Measurements from ENCODE around the gene GIT1.
A peak's percentile ranks its signal among the peaks of the same experiment; 100 is the strongest.

Gene GIT1

DNA sequence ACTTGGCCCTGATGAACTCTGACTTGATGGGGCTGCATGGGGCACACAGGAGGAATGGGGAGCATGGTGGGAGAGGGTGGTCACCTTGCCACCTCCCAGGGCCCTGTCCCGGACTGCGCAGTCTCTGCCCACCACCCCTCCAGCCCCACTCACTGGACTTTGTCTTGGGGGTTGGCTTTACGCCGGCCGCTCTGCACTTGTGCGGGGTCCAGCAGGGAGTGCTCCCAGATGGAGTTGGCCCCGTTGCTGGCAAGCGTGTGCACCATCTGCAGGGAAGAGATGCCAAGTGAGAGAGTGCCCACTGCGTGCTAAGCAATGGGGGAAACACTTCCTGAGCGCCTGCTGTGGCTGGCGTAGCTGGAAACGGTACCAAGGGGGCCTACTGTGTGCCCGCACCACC is 6.7 kb downstream of the GIT1 start:
- DNase-seq (ENCODE audit: low spot score in 2 of 2) = no peak
- Mint-ChIP-seq H3K4me1 (peaks cover 29% of the 10 kb centered on the region), H3K27me3 (no peaks in the 10 kb centered on the region), H3K27ac (no peak overlapping the region), H3K9me3 (no peaks in the 10 kb centered on the region), H3K36me3 (peaks cover 10% of the 10 kb centered on the region), H3K4me3 (no peak overlapping the region)
- no peak for ATAC-seq (ENCODE audit: low read depth)

DNA sequence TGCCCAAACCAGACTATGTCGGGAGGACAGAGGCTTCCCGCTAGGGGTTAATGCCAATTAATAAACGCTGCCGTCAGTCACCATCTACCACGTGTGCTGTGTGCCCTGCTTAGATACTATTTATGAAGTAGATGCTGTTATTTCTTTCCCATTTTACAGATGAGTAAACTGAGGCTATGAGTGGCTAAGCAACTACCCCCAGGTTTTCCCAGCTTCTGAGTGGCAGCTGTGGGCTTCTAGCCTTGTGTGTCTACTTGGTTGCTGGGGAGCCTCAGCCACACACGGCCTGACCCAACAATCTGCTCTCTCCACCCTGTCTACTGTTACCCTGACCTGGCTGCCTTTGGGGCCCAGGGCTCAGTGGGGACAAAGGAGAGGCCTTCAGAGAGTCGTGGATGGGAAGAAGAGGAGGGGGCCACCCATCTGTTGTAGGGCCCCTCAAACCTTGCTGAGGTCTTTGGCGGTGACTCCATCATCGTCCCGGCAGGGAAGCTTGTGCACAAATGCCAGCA is 7.1 kb downstream of the GIT1 start:
- Mint-ChIP-seq H3K27me3 (no peaks in the 10 kb centered on the region), H3K36me3 (peaks cover 10% of the 10 kb centered on the region), H3K4me1 (peaks cover 27% of the 10 kb centered on the region), H3K4me3 (no peak overlapping the region), H3K27ac (no peak overlapping the region), H3K9me3 (no peaks in the 10 kb centered on the region)
- DNase-seq (ENCODE audit: low spot score in 2 of 2) (no peak), ATAC-seq (ENCODE audit: low read depth) (no peak)

DNA sequence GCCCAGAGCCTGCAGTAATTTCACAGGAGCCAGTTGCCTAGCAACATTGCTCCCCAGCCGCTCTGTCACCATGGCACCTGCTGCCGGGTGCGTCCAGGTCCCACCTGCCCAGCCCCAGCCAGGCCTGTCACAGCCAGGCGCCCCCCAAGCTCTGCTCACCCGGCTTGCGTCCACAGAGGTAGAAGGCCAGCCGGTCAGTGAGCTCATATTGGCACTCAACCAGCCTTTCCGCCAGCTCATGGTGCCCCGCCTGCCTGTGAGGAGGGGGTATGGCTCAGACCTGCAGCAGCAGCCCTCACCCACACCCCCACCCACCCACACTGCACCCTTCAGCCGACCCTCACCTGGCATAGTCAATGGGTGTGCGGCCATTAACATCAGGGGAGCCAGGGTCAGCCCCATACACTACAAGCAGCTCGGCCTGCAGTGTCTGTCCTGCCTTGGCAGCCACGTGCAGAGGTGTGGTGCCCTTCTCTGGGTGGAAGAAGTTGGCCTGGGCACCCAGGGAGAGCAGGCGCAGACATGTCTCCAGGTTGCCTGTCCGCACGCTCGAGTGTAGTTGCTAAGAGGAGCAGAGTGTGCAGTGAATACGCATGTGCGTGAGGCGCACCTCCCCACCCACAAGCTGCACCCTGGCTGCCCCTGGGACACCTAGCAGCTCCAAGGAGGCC is 7.7 kb downstream of the GIT1 start:
- H3K27me3 Mint-ChIP-seq = no peaks in the 10 kb centered on the region
- no peak for DNase-seq (ENCODE audit: low spot score in 2 of 2)
- no peaks in the 10 kb centered on the region for H3K9me3 Mint-ChIP-seq
- ATAC-seq (ENCODE audit: low read depth) = no peak
- H3K4me1 Mint-ChIP-seq = peaks cover 26% of the 10 kb centered on the region
- no peak overlapping the region for H3K4me3 Mint-ChIP-seq
- H3K27ac Mint-ChIP-seq = no peak overlapping the region
- peaks cover 10% of the 10 kb centered on the region for H3K36me3 Mint-ChIP-seq

DNA sequence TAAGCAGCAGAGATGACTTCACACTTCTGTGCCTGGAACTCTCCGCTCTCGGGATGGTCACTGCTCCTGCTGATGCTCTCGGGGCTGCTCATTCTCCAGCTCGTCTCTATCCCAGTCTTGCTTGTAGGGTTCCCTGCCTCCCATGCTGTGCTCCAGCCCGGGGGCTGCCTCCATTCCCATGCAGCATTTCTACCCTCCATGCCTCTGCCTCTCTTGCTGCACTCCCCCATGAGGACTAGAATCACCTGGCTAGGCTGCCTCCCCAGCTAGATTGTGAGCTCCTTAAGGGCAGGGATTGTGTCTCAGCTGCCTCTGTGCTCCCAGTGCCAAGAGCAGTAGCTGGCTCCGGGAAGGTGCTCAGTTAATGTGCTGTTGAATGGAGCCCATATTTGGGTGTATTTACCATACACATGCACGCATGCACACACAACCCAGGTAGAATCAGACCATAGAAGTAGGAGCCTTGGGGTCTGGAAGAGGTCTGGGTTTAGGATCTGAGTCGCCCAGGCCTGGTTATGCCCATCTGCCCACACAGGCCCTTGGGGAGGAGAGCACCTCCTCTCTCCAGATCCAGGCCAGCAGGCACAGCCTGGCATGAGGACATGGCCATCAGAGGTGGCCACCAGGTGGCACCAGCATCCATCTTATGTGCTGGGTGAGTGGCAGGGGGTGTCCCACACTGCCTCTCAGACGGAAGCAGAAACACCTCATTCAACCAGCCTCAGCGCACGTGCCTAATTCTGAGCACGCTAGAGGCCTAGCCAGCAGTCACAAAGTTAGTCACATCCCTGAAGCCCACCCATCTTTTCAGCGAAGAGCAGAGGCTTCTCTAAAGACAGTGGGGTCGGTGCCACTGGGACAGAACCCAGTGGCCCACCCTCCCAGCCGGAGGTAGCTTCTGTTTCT is 9.3 kb downstream of the GIT1 start:
- no peaks in the 10 kb centered on the region for H3K9me3 Mint-ChIP-seq
- peaks cover 12% of the 10 kb centered on the region for H3K36me3 Mint-ChIP-seq
- peak overlapping the region; percentile 5 for H3K27ac Mint-ChIP-seq
- H3K27me3 Mint-ChIP-seq = no peaks in the 10 kb centered on the region
- DNase-seq (ENCODE audit: low spot score in 2 of 2) = peak; percentile 88 to 89
- ATAC-seq (ENCODE audit: low read depth) = peak; percentile 98
- no peak overlapping the region for H3K4me3 Mint-ChIP-seq
- peaks cover 25% of the 10 kb centered on the region for H3K4me1 Mint-ChIP-seq

DNA sequence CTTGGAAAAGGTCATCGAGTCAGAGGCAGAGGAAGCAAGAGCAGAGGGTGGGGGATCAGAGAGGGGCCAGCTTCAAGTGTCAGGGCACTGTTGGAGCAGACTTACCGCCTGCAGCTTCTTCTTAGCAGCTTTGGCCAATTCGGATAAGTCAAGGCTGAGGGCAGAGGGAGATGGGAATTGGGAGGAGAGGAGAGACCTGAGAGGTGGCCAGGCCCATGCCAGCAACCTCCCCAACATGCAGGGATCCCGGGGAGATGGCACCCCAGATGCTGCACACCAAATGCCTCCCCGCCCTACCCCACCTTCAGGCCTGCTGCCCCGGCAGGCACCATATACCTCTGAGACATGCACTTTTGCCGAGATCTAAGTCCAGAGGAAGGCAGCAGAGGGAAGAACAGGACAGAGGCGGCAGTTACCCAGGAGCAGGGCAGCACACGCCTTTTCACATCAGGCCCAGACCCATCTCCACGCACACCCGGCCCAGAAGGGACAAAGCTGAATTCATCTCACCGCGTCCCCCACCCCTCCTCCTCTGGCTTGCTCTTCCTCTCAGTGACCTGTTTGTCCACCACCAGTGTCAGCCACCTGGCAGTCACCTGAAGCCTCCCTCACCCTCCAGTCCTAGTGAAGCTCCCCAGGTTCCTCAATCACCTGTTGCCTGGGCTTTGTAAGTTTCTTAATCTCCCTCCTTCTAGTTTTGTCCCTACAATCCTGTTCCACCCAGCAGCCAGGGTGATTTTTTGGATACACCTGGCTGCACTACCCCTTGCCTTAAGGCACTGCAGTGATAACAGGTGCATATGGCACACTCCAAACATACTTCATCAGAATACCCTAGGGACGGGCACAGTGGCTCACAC is 10.6 kb downstream of the GIT1 start:
- no peak for DNase-seq (ENCODE audit: low spot score in 2 of 2)
- Mint-ChIP-seq H3K4me3 (no peak overlapping the region), H3K36me3 (peaks cover 12% of the 10 kb centered on the region), H3K27ac (no peak overlapping the region), H3K4me1 (peaks cover 17% of the 10 kb centered on the region), H3K9me3 (no peaks in the 10 kb centered on the region), H3K27me3 (no peaks in the 10 kb centered on the region)
- ATAC-seq (ENCODE audit: low read depth) = no peak

DNA sequence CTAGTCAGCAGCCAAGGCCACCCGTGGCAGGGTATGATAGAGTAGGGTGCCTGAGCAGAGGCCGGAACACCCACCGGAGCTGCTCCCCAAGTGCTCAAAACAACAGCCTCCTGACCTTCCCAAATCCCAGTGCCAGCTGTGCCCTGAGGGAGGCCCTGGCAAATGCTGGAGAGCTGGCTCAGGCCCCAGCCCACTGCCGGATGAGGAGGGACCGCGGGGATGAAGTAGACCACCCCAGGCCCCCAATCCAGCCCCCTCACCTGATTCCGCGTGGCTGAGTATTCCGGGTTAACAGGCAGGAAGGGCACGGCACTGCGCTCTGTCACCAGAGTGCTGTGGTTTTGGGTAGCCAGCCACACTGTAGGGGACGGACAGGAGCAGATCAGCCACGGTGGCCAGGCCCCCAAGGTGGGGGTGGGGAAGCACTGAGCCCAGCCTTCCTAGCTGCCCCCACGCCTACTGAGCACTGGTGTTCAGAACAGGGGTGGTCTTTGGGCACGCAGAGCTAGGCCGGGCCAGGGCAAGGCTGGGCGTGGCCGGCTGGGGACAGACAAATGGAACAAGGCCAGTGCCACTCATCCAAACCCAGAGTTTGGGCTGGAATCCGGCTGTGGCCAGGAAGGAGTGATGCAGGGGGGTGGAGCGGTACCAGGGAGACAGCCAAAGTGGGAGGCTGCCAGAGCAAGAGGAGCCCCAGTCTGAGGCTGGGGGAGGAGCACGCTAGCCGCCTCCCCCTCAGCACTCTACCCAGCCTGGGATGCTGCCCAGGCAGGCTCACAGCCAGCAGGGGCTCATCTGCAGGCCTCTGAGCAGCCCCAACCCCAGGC is 11.8 kb downstream of the GIT1 start:
- Mint-ChIP-seq H3K36me3 (peaks cover 13% of the 10 kb centered on the region), H3K4me3 (no peak overlapping the region), H3K4me1 (peaks cover 15% of the 10 kb centered on the region), H3K27me3 (no peaks in the 10 kb centered on the region), H3K9me3 (no peaks in the 10 kb centered on the region), H3K27ac (no peak overlapping the region)
- ATAC-seq (ENCODE audit: low read depth) = no peak
- no peak for DNase-seq (ENCODE audit: low spot score in 2 of 2)

DNA sequence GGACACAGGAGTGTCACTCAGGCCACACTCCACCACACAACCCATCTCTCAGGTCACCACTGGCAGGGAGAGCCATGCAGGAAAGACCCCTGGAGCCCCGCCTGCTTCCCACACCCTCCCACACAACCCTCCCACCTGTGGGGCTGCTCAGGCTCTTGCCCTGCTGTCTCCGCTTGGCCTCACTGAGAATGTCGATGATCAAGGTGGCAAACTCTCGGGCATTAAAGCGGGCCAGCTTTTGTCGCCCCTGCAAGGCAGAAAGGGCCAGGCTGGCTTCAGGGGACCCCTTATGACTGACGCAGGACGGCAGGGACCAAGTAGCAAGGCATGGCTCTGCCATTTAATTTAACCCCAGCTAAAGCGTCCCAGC is 12.5 kb downstream of the GIT1 start:
- Mint-ChIP-seq H3K4me3 (no peak overlapping the region), H3K4me1 (peaks cover 13% of the 10 kb centered on the region), H3K27ac (no peak overlapping the region), H3K27me3 (no peaks in the 10 kb centered on the region), H3K36me3 (peaks cover 11% of the 10 kb centered on the region), H3K9me3 (no peaks in the 10 kb centered on the region)
- no peak for DNase-seq (ENCODE audit: low spot score in 2 of 2)
- no peak for ATAC-seq (ENCODE audit: low read depth)

DNA sequence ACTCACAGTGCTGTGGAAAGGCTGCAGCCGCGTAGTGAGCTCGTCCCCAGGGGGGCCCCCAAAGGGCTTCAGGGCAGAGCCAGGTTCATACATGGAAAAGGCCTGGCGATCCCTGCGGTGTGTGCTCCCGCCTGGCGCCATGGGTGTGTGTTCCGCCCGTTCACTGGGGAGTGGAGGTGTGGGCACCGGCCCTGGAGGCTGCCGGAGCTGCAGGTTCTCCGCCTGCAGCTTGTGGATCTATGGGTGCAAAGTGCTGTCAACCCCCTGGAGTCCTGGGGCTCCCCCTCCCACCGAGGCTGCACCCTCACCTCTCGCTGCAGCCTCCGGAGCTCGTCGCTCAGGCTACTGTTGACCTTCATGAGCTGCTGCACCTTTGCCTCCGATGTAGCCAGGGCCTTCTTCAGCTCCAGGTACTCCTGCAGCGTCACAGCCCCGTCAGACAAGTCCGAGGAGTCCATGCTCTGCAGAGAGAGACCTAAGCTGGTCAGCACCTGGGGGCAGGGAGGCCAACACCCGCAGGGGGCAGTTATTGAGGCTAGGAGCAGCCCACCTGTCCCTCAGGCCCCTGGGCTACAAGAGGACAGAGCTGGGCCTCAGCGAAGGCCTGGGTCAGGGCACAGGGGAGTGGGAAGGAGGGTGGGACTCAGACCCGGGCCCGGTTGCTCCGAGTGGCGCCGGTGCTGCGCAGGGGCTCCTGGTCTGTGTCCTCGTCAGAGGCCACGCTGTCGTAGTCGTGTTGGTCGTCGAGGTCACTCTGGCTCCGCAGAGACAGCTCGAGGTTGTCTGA is 13.0 kb downstream of the GIT1 start:
- H3K9me3 Mint-ChIP-seq = no peaks in the 10 kb centered on the region
- H3K36me3 Mint-ChIP-seq = peaks cover 11% of the 10 kb centered on the region
- H3K4me3 Mint-ChIP-seq = no peak overlapping the region
- ATAC-seq (ENCODE audit: low read depth) = no peak
- peaks cover 13% of the 10 kb centered on the region for H3K4me1 Mint-ChIP-seq
- no peak for DNase-seq (ENCODE audit: low spot score in 2 of 2)
- no peaks in the 10 kb centered on the region for H3K27me3 Mint-ChIP-seq
- no peak overlapping the region for H3K27ac Mint-ChIP-seq

DNA sequence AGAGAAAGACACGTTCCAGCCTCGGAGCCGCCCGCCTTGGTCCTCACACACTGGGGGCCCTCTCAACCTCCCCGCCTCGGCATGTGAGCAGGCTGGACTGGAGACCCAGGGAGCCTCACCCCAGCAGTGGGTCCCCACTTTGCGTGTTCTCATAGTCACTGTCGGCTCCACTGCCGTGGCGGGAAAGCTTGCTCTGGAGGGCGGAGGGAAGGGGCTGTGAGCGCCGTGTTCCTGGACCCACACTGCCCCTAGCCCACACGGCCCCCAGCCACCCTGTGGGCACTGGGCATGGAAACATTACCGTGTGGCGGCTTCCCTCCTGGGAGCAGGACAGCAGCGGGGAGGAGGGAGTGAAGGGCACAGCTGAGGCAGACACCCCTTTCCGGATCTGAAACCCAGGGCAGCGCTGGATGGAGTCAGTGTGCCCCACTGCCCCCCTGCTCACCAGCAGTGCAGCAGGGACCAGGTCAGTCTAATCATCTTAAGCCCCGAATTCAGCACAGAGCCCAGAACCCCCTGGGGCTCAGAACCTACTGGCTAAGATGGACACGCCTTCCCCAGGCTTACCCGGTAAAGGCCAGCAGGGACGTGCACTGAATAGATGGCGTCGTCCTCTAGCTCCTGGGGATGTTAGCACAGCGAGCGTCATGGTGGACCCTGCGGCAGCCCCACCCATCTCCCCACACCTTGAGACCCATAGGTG is 13.8 kb downstream of the GIT1 start:
- H3K4me3 Mint-ChIP-seq = no peak overlapping the region
- no peak for DNase-seq (ENCODE audit: low spot score in 2 of 2)
- no peaks in the 10 kb centered on the region for H3K9me3 Mint-ChIP-seq
- no peaks in the 10 kb centered on the region for H3K27me3 Mint-ChIP-seq
- peaks cover 11% of the 10 kb centered on the region for H3K36me3 Mint-ChIP-seq
- H3K4me1 Mint-ChIP-seq = peaks cover 18% of the 10 kb centered on the region
- ATAC-seq (ENCODE audit: low read depth) = no peak
- H3K27ac Mint-ChIP-seq = no peak overlapping the region

DNA sequence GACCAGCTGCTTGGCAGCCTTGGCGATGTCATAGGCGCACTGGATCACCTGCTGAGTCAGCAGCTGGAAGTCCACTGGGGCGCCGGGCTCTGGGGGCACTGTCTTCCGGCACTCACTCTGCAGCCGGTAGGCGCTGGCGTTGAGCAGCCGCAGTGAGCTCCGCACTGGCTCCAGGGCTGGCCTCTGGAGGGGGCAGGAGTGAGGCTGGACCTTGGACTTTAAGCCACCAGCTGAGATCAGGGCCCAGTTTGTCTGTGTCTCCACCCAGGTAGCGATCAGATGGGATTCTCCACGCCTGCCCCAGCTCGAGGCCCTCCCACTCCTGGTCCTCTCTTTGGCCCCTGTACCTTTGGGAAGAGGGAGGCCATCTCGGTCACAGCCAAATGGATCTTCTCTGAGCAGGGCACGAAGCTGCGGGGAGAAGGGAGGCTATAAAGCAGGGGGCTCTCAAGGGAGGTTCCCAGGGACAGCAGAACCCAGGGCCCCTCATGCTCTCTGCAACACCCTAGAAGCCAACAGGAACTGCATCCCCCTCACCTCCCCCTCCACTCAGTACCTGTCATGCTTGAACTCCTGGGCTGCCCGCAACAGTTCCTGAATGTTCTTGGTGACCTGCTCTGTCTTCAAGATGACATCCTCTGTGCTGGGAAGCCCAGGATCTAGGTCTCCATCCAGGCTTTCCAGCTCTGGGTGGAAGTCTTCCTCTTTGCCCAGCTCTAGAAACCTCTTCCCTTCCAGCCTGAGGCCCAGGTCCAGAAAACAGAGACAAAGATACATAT is 14.5 kb downstream of the GIT1 start:
- DNase-seq (ENCODE audit: low spot score in 2 of 2) (no peak), ATAC-seq (ENCODE audit: low read depth) (no peak)
- Mint-ChIP-seq H3K27ac (no peak overlapping the region), H3K9me3 (no peaks in the 10 kb centered on the region), H3K4me3 (no peak overlapping the region), H3K27me3 (no peaks in the 10 kb centered on the region), H3K36me3 (peaks cover 10% of the 10 kb centered on the region), H3K4me1 (peaks cover 16% of the 10 kb centered on the region)

DNA sequence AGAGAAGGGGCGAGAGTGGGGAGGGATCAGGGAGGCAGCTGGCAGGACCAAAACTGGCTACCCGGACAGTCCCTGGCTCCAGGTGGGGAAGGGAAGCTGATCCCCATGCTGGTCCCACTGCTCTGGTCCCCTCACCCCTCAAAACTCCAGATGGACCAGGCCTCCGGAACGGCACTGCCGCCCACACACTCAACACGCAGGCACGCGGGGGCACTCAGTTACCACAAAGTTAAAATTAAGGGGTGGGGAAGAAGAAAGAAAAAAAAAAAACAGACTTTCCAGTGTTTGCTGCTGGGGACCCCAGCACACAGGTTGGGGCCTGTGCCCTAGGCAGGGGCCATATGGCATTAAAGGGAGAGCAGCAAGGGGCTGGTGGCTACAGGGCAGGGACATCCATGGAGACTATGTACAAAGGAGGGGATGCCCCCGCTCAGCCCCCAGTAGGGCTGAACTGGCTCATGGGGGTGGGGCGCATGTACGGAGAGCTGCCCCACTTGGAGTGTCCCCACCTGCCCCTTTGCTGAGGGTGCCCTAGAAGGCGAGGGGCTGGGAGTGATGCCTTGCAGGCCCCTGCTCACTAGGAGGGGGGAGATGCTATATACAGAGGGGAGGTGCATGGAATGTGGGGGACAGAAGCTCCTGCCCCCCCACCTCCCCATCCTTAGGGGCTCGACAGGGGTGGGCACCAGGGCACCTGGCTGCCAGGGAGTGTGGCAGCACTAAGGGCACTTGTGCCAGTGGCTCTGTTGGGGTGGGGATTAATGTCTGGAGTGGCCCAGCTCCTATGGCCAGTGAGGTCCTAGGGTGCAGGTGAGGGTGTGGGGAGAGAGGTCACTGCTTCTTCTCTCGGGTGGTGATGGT is 15.3 kb downstream of the GIT1 start:
- no peak for ATAC-seq (ENCODE audit: low read depth)
- Mint-ChIP-seq H3K4me3 (no peak overlapping the region), H3K27ac (no peak overlapping the region), H3K4me1 (peaks cover 19% of the 10 kb centered on the region), H3K27me3 (no peaks in the 10 kb centered on the region), H3K9me3 (no peaks in the 10 kb centered on the region), H3K36me3 (peaks cover 8% of the 10 kb centered on the region)
- no peak for DNase-seq (ENCODE audit: low spot score in 2 of 2)
